Fibroblast of villous mesenchyme (primary cell): ENCODE measurements around the gene ABCA2. TPM values are rescaled to one million over a fixed set of nuclear protein-coding genes. Genes with fewer than 3 reads are reported as not detected.
"Not testable (repeated sequence)": the region's sequence is repeated elsewhere in the genome, so short reads cannot be mapped to it uniquely, and the experiment has no call there.

Source experiments
- DNase-seq: peaks from one replicate; pipeline ENCODE4 v3.0.0-alpha.2; 2010; ENCODE audit warnings: low read depth
- H3K4me3 ChIP-seq: 2 replicates; pipeline ENCODE4 v1.5.1; 2011; ENCODE audit warnings: low read depth, mild to moderate bottlenecking, low read length
- CTCF ChIP-seq: IDR thresholded peaks from 2 replicates; pipeline ENCODE4 v1.5.1; 2012; ENCODE audit warnings: low read depth, mild to moderate bottlenecking, low read length; ENCODE audit not compliant: insufficient read depth
- total RNA-seq: library from RNA; depleted of rRNA; stranded (reverse); fragments of >200 nt; gene quantifications from 2 replicates; pipeline ENCODE4 v1.2.3, GENCODE V29; 2012

ABCA2 gene
- total RNA-seq, 1 donor: 14.7 TPM

GRCh38 chr9:137067860-137068538 is 40.0 kb upstream of the ABCA2 start:
- TF ChIP-seq CTCF: peak; percentile 84
- peak; percentile 80 for DNase-seq
- H3K4me3 ChIP-seq: no peak overlapping the region

GRCh38 chr9:137066096-137066861 is 38.2 kb upstream of the ABCA2 start:
- no peak for DNase-seq
- no peak overlapping the region for H3K4me3 ChIP-seq
- TF ChIP-seq CTCF: no peak

GRCh38 chr9:137065336-137065967 is 37.4 kb upstream of the ABCA2 start:
- TF ChIP-seq CTCF: no peak
- H3K4me3 ChIP-seq: no peak overlapping the region
- no peak for DNase-seq

GRCh38 chr9:137064880-137065164 is 36.8 kb upstream of the ABCA2 start:
- no peak for TF ChIP-seq CTCF

GRCh38 chr9:137064027-137064879 is 36.2 kb upstream of the ABCA2 start:
- H3K4me3 ChIP-seq: no peak overlapping the region
- no peak for DNase-seq
- TF ChIP-seq CTCF: peak; percentile 88

More at GRCh38 chr9:137064880-137065164, 36.8 kb upstream of the ABCA2 start:
- H3K4me3 ChIP-seq: no peak overlapping the region
- no peak for DNase-seq

- TF ChIP-seq CTCF: no peak
- no peak overlapping the region for H3K4me3 ChIP-seq
- no peak for DNase-seq
Observed at GRCh38 chr9:137063311-137064026, 35.4 kb upstream of the ABCA2 start.

- DNase-seq, H3K4me3 ChIP-seq: not testable (repeated sequence)
Observed at GRCh38 chr9:137062798-137063197, 34.8 kb upstream of the ABCA2 start.
